ENCODE measurements around the gene PNKP.

PNKP gene

GRCh38 chr19:49849433-49850220 lies 17.7 kb downstream of the PNKP start:
- TF ChIP-seq ZFX (IDR thresholded peaks at IDR 0.05), result no peak
- no peak for TF ChIP-seq CTCF (conservative IDR thresholded peaks at IDR 0.05)
- peak overlapping the region; percentile 93 for H3K27ac ChIP-seq

- no peak overlapping the region for H3K27ac ChIP-seq
These were observed 18.4 kb downstream of the PNKP start for GRCh38 chr19:49848938-49849337.

GRCh38 chr19:49847731-49848696 lies 19.4 kb downstream of the PNKP start:
- no peak overlapping the region for H3K27ac ChIP-seq
- no peak for TF ChIP-seq CTCF (conservative IDR thresholded peaks at IDR 0.05)
- no peak for TF ChIP-seq ZFX (IDR thresholded peaks at IDR 0.05)

More at GRCh38 chr19:49848938-49849337, 18.4 kb downstream of the PNKP start:
- no peak for TF ChIP-seq ZFX (IDR thresholded peaks at IDR 0.05)
- no peak for TF ChIP-seq CTCF (conservative IDR thresholded peaks at IDR 0.05)

- H3K27ac ChIP-seq, result no peak overlapping the region
- TF ChIP-seq ZFX (IDR thresholded peaks at IDR 0.05), result no peak
- no peak for TF ChIP-seq CTCF (conservative IDR thresholded peaks at IDR 0.05)
These were observed 21.0 kb downstream of the PNKP start for GRCh38 chr19:49846408-49846807.

- TF ChIP-seq ZFX (IDR thresholded peaks at IDR 0.05) (no peak), CTCF (conservative IDR thresholded peaks at IDR 0.05) (no peak)
- no peak overlapping the region for H3K27ac ChIP-seq
These were observed 22.0 kb downstream of the PNKP start for GRCh38 chr19:49845414-49845813.

- TF ChIP-seq ZFX (IDR thresholded peaks at IDR 0.05) (no peak), CTCF (conservative IDR thresholded peaks at IDR 0.05) (no peak)
- H3K27ac ChIP-seq, result no peak overlapping the region
These were observed 23.0 kb downstream of the PNKP start for GRCh38 chr19:49844138-49845095.

Data from C4-2B (cell line).